Upper lobe of left lung (tissue), 6 donors: Measurements from ENCODE around the gene ATG10. TPM values are rescaled to one million over a fixed set of nuclear protein-coding genes. Genes with fewer than 3 reads are reported as not detected.

Experiments used
- ATAC-seq, 2 donors: fragments of 200-7000 bp; cut with Tn5 transposase; one replicate each; pipeline ENCODE4 v1.9.1; 2022; ENCODE audit warnings: mild to moderate bottlenecking in 2 of 2, moderate library complexity in 2 of 2; ENCODE audit not compliant: low FRiP score in 2 of 2
- DNase-seq, 2 donors: peaks; one replicate each; pipeline ENCODE4 v3.0.0-alpha.2; 2019 to 2020
- H3K27ac ChIP-seq, 4 donors: fragments of 200-600 bp; sonication (generic); one replicate each; pipeline ENCODE4 v1.5.1; 2016 to 2019
- H3K27me3 ChIP-seq, 4 donors: fragments of 200-600 bp; sonication (generic); one replicate each; pipeline ENCODE4 v1.5.1; 2017 to 2019
- H3K36me3 ChIP-seq, 4 donors: fragments of 200-600 bp; sonication (generic); one replicate each; pipeline ENCODE4 v1.5.1; 2016 to 2019
- H3K4me1 ChIP-seq, 4 donors: fragments of 200-600 bp; sonication (generic); one replicate each; pipeline ENCODE4 v1.5.1; 2018 to 2019
- H3K4me3 ChIP-seq, 4 donors: fragments of 200-600 bp; sonication (generic); one replicate each; pipeline ENCODE4 v1.5.1; 2017 to 2019; ENCODE audit warnings: mild to moderate bottlenecking in 2 of 4, moderate library complexity in 1 of 4
- H3K9me3 ChIP-seq, 4 donors: fragments of 200-600 bp; sonication (generic); one replicate each; pipeline ENCODE4 v1.5.1; 2018 to 2019
- CTCF ChIP-seq, 6 experiments: fragments of 450-650 bp in 4 of 6; fragments of 200-600 bp in 2 of 6; sonication (generic) in 2 of 6; IDR thresholded peaks; one replicate each; pipeline ENCODE4 v1.5.1; 2016 to 2019; ENCODE audit warnings: antibody characterized with exemption in 6 of 6
- EP300 ChIP-seq, 4 donors: sonication (generic); formaldehyde crosslinking; IDR thresholded peaks; one replicate each; pipeline ENCODE4 v1.5.1; 2017; ENCODE audit warnings: antibody characterized with exemption in 4 of 4, control low read depth in 2 of 4
- POLR2A ChIP-seq, 4 donors: fragments of 450-650 bp; IDR thresholded peaks; one replicate each; pipeline ENCODE4 v1.5.1; 2016 to 2017; ENCODE audit warnings: antibody characterized with exemption in 4 of 4, mild to moderate bottlenecking in 2 of 4
- POLR2AphosphoS5 ChIP-seq, 2 donors: sonication (generic); formaldehyde crosslinking; IDR thresholded peaks; one replicate each; pipeline ENCODE4 v1.5.1; 2017; ENCODE audit warnings: antibody characterized with exemption in 2 of 2
- WGBS, 2 donors: methylation state at CpG; one replicate each; pipeline ENCODE4 v1.1.5; 2017 to 2018; 5-methylcytosine and 5-hydroxymethylcytosine counted together
- total RNA-seq, 6 donors: library from RNA; depleted of rRNA in 4 of 6; stranded (reverse); fragments of >200 nt in 4 of 6; gene quantifications; one replicate each; pipeline versions ENCODE4 v1.1.0 to v1.2.1, GENCODE V29; 2016 to 2021
- donor health status: DM: no; HTN: no; CAD: no; lungs with moderate emphysema.
- donor health status: DM: no; HTN: yes; CAD: no; lungs with severe emphysema.

ATG10 gene
- total RNA-seq, 6 donors from 2014 or later: 1.00 to 9.4 (median 7.0) TPM

DNA sequence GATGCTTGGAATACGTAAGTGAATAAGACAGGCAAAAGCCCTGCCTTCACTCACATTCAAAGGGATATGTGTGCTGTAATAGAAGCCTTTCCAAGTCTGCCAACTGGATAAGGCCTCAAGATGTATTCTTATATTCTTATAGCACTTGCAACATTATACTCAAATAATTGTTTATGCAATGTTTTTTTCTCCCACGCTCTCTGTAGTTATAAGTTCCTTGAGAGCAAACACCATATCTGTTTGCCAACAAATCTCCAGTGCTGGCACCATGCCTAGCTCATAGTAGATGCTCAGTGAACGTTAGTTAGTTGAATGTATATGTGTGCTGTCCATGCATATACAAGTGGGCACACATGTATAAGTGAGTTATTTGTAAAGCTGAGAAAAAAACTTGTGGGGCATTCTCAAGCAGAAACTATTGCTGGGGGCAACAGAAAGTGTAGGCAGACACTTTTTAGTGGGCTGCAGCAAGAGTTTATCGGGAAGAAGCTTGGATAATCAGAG is 181.2 kb downstream of the ATG10 start:
- Histone ChIP-seq H3K27me3 (no peaks in the 10 kb centered on the region), H3K4me1 (peaks cover 0 to 5% (median 2%) of the 10 kb centered on the region in 4 donors), H3K27ac (no peak overlapping the region), H3K36me3 (no peaks in the 10 kb centered on the region), H3K9me3 (no peaks in the 10 kb centered on the region), H3K4me3 (no peak overlapping the region)
- DNase-seq: no peak
- 76 to 81% methylated on average over 4 of the region's 4 CpGs for WGBS, 2 donors
- no peak for ATAC-seq
- TF ChIP-seq EP300 (IDR thresholded peaks at IDR 0.05) (no peak), POLR2AphosphoS5 (IDR thresholded peaks at IDR 0.05) (no peak), CTCF (IDR thresholded peaks at IDR 0.05) (no peak)

- Histone ChIP-seq H3K27ac (no peak overlapping the region), H3K4me1 (peaks cover 0 to 5% (median 0%) of the 10 kb centered on the region in 4 donors), H3K27me3 (no peaks in the 10 kb centered on the region), H3K9me3 (no peaks in the 10 kb centered on the region), H3K36me3 (no peaks in the 10 kb centered on the region), H3K4me3 (no peak overlapping the region)
- ATAC-seq: no peak
- no peak for DNase-seq
- TF ChIP-seq POLR2A (IDR thresholded peaks at IDR 0.05): no peak
- TF ChIP-seq CTCF (IDR thresholded peaks at IDR 0.05): no peak
- TF ChIP-seq POLR2AphosphoS5 (IDR thresholded peaks at IDR 0.05): no peak
- TF ChIP-seq EP300 (IDR thresholded peaks at IDR 0.05): no peak
- WGBS, 2 donors: 86 to 87% methylated on average over 1 of the region's 1 CpG
These were observed 183.0 kb downstream of the ATG10 start for GRCh38 chr5:82154776-82155175.

DNA sequence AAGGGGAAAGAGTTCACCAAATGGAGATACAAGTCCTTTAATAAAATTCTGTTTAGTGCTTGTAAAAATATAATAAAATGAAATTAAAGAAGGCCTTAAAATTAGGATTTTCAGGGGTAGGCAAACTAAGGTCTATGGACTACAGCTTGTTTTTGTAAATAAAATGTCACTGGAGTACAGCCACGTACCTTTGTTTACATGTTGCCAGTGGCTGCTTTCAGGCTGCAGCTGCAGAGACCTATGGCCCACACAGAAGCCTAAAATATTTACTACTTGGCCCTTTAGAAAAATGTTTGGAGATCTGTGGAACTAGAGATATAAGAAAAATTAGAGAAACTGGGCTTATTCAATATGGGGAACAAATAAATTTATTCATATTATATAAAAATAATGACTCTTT is 183.5 kb downstream of the ATG10 start:
- no peak for ATAC-seq
- Histone ChIP-seq H3K9me3 (no peaks in the 10 kb centered on the region), H3K36me3 (no peaks in the 10 kb centered on the region), H3K4me3 (no peak overlapping the region), H3K27ac (no peak overlapping the region), H3K27me3 (no peaks in the 10 kb centered on the region), H3K4me1 (peaks cover 0 to 5% (median 0%) of the 10 kb centered on the region in 4 donors)
- WGBS, 2 donors: 17 to 58% methylated on average over 1 of the region's 1 CpG
- TF ChIP-seq POLR2AphosphoS5 (IDR thresholded peaks at IDR 0.05) (no peak), CTCF (IDR thresholded peaks at IDR 0.05) (no peak), POLR2A (IDR thresholded peaks at IDR 0.05) (no peak), EP300 (IDR thresholded peaks at IDR 0.05) (no peak)
- no peak for DNase-seq

DNA sequence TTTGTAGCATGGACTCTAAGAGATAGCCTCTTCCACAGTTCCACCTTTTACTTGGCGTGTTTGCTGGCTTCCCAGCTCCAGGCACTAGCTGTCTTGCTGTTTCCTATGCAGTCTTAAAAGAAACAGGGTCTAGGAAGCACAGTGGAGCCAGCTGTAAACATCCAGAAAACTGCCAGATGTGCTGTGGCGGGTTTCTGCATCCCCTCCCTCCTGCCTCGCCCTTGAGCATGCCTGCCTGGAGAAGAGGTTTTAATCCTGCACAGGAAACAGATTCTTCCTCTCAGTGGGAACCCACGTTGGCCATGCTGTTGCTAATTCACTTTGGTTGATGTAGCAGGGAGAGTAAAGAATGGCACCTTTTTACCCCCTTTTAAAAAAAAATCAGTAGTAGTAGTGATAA is 185.1 kb downstream of the ATG10 start:
- Histone ChIP-seq H3K36me3 (no peaks in the 10 kb centered on the region), H3K4me3 (no peak overlapping the region), H3K4me1 (peaks cover 0 to 5% (median 0%) of the 10 kb centered on the region in 4 donors), H3K27me3 (no peaks in the 10 kb centered on the region), H3K9me3 (no peaks in the 10 kb centered on the region), H3K27ac (no peak overlapping the region)
- DNase-seq: no peak
- no peak for TF ChIP-seq POLR2A (IDR thresholded peaks at IDR 0.05)
- TF ChIP-seq CTCF (IDR thresholded peaks at IDR 0.05): no peak
- no peak for TF ChIP-seq EP300 (IDR thresholded peaks at IDR 0.05)
- no peak for TF ChIP-seq POLR2AphosphoS5 (IDR thresholded peaks at IDR 0.05)
- no peak for ATAC-seq
- WGBS, 2 donors: 54 to 61% methylated on average over 2 to 4 of the region's 4 CpGs

GRCh38 chr5:82158755-82159413 is 187.1 kb downstream of the ATG10 start:
- DNase-seq (no peak), ATAC-seq (no peak)
- TF ChIP-seq POLR2A (IDR thresholded peaks at IDR 0.05) (no peak), EP300 (IDR thresholded peaks at IDR 0.05) (no peak), CTCF (IDR thresholded peaks at IDR 0.05) (no peak), POLR2AphosphoS5 (IDR thresholded peaks at IDR 0.05) (no peak)
- Histone ChIP-seq H3K27me3 (no peaks in the 10 kb centered on the region), H3K4me1 (peaks cover 0 to 6% (median 1%) of the 10 kb centered on the region in 4 donors), H3K4me3 (no peak overlapping the region), H3K36me3 (no peaks in the 10 kb centered on the region), H3K9me3 (no peaks in the 10 kb centered on the region), H3K27ac (no peak overlapping the region)
- 95 to 98% methylated on average over 3 of the region's 3 CpGs for WGBS, 2 donors
